Measurements from ENCODE around the gene SRGAP3.

SRGAP3 gene

DNA sequence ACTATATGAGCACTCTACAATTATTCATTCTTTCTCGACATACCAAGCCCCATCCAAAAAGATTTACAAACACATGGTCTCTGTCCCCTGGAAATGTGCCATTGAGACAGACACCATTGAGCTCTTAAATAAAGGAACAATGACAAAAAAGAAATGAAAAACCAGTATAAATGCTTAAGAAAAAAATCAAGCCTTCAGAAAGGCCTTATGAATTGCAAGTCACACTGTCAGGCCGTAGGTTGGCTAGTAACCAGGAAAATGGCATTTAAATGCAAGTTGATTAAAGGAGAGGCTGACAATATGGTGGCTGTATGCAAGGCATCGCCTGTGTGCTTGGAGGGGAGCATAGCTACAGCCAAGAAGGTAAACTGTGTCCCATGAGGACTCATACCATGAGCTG lies 49.7 kb downstream of the SRGAP3 start:
- no peak for DNase-seq (ENCODE audit: low read depth)

DNA sequence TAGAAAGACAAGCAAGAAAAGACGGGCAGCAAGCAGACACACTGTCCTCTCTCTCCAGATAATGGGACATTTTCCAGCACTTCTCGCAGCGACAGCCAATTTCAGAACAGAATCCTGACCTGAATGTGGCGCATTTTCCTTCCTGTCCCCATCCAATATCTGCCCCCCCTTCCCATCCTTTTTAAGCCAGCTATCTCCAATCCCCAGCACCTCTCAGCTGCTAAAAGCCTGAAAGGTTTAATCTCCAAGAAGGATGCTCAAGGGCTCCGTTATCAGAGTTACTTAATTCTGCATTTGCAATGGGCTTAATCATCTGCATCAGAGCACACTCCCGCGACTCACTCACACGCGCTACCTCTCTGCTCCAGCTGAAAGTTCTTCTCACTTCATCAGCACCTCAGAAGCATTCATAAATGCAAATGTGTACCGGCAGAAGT lies 50.5 kb downstream of the SRGAP3 start:
- no peak for DNase-seq (ENCODE audit: low read depth)

DNA sequence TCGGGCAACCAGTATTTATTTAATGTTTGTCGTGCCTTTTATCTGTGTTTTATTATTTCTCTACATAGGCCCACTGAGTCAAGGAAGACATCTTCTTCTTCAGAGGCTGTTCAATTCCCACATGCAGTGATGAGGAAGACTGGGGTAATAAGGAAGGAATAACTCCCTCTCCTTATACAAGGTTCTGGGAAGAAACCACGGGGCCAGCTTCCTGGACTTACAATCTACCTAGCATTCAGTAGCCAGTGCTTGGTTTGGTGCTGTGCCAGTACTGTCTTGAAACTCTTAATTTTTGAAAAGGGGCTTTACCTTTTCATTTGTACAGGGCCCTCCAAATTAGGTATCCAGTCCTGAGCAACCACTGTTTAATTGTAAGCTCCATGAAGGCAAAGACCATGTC lies 51.2 kb downstream of the SRGAP3 start:
- no peak for DNase-seq (ENCODE audit: low read depth)

DNA sequence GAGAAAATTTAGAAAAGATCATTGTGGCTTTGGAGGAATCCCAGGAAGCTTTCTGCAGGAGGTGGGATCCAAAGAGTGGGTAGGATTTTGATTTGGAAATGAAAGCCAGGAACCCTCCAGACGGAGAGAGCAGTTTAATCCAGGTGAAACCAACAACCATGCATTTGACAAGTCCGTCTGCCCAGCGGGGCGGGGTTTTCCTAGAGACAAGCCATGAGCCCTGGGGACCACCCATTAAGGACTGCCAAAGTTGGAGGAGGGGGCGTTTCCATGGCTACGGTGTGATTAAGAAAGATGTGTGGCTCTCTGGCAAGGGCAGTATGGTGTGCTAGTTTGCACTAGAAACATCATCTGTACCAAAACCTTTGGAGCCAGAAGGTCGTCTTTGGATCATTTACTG lies 53.4 kb downstream of the SRGAP3 start:
- no peak for DNase-seq (ENCODE audit: low read depth)

DNA sequence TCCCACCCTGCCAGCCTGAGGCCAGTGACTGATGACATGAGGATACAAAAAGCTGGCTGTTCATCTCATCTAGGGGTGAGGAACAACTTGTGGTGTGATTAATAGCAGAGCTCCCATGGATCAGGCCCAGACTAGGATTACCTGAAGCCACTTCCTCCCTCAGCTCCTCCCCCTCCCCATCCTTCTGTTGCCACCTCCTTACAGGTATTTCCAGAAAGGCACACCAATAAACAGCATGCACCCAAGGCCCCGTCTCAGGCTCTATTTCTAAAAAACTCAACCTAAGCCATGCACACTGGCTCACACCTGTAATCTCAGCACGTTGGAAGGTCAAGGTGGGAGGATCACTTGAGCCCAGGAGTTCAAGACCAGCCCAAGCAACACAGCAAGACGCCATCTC lies 54.1 kb downstream of the SRGAP3 start:
- no peak for DNase-seq (ENCODE audit: low read depth)

DNA sequence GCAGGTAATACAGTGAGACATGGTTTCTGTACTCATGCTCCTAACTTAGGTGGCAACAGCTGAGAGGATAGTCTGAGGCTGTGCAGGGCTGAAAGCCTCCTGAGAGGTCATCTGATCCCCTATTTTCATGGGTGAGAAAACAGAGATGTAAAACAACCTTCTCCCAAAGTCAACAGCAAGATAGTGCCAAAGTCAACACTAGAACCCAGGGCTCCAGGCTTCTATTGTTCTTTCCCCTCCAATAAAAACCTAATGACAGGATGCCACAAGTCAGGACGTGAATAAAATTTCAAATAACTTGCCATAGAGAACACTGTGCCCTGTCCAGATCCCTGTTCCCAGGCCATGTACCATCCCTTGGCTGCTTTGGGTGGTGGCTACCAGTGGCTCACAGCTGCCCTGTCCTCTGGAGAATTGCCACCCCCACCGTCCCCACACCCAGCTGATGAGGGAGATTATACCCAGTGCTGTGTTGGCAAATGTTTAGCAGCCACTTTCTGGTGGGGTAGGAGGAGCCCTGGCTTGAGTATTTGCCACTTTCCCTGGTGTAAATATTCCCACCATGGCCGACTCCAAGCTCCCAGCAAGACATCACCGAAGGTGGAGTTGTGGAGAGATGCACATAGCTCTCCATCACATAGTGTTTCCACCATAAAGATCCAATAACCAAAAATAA lies 54.8 kb downstream of the SRGAP3 start:
- no peak for DNase-seq (ENCODE audit: low read depth)

DNA sequence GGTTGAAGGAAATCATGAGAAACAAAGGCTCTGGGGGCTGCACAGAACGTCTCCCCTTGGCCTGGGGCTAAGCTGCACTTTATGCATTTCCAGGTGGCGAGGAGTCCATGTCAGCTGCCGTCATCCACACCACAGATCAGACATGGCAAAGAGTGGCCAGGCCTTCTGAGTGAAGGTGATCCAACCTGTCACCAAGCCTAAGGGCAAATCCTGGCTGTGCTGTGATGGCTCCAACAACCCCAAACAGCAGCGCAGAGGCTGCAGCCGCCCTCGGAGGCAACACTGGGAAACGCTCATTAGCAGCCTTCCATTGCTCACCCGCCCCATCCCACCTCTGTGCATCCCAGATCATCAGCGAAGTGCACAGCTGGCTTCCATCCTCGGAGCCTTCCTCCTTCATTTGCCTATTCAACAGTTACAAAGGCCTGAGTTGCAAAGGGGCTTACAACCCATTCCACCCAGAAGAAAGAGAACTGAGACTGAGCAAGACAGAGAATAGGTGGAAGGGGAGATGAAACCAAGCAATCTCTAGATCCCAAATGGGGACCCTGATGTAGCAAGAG lies 55.7 kb downstream of the SRGAP3 start:
- DNase-seq (ENCODE audit: low read depth): no peak

DNA sequence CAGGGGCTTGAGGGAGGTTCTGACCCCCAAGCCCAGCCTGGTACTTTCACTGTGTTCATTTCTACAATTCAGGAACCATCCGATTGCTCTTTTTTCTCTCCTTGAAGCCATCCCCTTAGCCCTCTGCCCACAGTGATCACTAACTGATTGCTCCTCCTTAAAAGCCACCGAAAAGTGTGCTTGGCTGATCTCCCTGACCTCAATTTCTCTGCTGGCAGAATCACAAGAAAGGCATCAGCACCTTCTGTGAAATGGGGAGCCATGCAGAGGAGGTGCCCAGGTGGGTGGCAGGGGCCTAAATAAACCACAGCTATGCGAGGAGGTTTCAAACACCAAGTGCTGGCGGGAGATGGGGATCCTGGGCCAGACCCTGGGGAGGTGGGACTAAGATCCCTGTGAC lies 56.2 kb downstream of the SRGAP3 start:
- no peak for DNase-seq (ENCODE audit: low read depth)

DNA sequence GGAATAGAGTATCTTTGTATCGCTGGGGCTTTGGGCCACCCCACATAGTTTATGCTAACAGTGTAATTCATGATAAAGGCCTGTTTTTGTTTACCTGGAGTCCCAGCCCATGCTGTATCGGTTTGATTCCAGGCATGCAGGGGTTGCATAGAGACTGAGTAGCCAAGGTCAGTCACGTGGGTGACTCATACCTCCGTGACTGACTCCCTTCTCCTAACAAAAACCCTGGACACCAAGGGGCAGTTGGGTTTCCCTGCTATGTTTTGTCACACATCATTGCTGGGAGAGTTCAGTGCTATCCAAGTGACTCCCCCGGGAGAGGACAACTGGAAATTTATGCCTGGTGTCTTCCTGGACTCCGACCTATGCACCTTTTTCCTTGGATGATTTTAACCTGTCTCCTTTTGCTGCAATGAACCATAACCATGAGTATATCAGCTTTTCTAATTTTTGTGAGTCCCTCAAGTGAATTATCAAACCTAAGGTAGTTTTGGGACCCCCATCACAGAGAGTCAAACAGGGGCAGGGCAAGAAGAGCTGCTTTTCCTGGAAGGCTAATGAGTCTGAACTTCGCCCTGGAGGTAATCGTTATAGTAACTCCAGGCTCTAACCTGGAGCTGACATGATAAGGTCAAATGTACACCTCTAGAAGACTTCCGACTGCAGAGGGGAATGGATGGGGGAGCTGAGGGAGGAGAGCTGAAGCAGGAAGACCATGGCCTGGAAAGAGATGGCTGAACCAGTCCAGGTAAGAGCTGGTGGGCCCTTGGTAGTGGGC lies 57.0 kb downstream of the SRGAP3 start:
- no peak for DNase-seq (ENCODE audit: low read depth)

DNA sequence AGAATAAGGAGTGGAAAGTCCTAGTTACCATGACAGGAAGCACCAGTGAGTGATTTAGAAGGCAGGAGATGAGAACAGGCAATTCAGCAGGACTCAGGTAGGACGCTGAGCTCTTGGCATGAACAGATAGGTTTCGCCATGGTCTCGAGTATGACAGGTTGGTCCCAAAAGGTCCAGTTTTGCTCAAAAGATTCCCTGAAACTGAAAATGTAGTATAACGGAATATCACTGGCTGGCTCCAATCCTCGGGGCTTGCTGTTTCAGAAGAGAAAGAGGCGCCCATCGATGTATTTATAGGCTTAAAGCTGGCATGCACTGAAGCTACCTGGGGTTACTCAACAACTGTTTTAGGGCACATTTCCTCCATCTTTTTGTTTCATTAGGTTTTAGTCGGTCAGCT lies 59.2 kb downstream of the SRGAP3 start:
- DNase-seq (ENCODE audit: low read depth): no peak

DNA sequence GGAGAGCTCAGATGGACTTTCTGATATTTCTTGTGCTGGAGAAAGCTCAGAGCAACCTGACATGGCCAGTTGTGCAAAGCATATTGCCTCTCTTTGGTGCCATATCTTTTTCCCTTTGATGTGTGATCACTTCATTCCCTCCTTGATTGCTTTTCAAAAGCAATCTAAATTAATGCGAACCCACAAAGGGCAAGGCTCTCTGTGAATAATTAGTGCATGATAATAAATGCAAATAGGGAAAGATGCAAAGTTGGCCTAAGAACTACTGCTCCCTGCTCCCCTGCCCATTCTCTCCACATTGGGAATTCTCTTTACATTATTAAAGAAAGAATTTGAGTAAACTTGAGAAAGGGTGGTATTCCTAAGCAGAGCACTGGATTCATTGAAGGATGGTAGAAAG lies 60.9 kb downstream of the SRGAP3 start:
- no peak for DNase-seq (ENCODE audit: low read depth)

DNA sequence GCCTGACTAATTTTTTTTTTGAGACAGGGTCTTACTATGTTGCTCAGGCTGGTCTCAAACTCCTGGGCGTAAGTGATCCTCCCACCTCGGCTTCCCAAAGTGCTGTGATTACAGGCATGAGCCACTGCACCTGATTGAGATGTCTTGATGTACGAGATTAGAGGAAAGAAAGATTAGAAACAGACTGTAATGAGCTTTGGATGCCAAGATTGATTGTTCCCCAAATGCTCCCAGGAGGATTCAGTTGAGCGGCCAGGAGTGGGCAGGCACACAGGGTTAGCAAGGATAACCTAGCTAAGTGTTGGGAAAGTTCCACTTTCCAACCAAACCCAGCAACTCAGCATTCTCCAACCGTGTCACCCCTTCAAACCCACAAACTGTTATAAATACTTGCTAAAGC lies 63.7 kb downstream of the SRGAP3 start:
- no peak for DNase-seq (ENCODE audit: low read depth)

DNA sequence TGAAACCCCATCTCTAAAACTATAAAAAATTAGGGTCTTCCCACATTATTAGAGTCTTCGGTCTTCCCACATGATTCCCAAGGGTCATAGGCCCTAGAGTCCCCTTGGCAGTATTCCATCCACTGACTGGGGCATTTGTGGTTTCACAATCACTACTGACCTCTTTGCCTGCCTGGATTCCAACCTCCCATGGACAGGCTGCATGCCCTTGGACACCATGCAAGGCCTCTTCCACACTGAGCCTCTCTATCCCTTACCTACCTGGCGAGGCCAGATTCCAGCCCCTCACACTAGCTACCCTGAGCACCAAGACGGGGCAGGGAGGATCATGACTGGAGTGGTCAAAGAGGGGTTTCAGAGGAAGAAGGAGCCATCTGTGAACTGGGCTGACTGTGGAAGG lies 64.4 kb downstream of the SRGAP3 start:
- DNase-seq (ENCODE audit: low read depth): no peak

DNA sequence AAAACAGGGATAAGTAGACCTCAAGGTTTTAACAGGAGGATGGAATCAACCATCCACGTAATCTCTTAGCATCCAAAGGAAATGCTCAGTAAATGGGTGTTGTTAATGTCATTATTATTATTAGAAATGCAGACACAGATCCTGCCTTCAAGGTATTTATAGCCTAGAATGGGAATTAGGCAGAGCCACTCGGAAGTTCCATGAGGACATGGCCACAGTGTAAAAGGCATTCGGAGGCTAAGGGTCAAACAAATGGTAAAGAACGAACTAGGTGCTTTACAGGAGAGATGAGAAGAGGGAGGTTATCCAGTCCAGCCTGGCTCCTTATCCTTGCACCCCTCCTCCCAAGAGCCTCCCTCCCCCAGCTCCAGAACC lies 65.0 kb downstream of the SRGAP3 start:
- no peak for DNase-seq (ENCODE audit: low read depth)

DNA sequence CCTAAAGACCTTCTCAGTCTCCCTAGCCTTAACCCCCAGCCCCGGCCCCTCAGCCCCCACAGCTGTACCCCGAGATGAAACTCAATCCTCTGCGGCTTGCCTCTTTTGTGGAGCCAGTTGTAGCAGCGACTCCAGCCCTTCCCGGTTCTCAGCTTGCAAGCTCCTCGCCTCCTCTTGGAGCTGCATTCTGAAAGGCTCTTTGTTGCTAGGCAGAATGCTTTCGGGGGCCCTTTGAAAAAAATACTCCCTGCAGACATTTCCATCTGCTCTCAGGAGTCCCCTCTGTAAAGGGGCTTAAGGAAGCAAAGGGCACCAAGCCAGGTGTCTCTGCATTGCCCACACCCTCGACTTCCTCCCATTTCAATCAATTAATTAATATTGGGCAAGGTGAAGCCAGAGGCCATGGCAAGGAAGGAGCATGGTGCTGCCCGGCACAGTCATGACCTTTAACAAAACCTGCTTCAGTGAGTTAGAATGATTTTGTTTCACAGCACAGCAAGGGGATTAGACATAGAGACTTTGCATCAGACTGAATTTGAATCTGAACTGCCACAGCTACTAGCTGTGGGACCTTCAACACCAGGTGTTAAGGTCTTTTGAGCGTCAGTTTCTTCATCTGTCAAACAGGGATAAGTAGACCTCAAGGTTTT lies 65.5 kb downstream of the SRGAP3 start:
- DNase-seq (ENCODE audit: low read depth): no peak

DNA sequence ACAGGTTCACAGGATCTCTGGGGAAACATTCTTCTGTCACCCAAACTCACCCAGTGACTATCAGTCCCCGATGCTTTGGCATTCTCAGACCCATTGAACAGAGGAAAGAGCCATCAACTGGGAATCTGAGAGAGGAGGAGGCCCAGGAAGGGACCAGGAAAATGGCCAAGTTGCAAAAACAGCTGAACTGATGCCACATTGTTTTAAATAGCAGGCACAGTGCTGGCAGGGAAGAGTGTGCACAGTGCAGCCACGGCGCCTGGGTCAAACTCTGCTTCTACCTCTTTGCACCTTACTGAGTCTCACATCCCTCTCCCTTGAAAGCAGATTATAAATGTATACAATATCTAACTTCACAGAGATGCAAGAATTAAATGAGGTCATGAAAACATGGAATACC lies 66.4 kb downstream of the SRGAP3 start:
- no peak for DNase-seq (ENCODE audit: low read depth)

DNA sequence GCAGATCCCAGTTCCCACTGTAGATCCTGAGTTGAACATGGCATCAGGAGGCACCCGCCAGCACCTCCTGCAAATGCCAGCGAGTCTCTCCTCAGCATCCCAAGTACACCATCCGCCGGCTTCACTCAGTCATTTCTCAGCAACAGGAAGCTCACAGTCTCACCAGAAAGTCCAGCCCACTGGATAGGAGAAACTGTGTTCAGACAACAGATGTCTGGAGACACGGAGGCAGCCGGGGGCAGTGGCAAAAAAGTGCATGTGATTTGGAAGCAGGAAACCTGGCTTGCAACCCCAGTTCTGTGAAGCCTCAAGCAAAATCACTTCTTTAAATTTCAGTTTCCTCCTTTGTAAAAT lies 68.7 kb downstream of the SRGAP3 start:
- DNase-seq (ENCODE audit: low read depth): no peak

DNA sequence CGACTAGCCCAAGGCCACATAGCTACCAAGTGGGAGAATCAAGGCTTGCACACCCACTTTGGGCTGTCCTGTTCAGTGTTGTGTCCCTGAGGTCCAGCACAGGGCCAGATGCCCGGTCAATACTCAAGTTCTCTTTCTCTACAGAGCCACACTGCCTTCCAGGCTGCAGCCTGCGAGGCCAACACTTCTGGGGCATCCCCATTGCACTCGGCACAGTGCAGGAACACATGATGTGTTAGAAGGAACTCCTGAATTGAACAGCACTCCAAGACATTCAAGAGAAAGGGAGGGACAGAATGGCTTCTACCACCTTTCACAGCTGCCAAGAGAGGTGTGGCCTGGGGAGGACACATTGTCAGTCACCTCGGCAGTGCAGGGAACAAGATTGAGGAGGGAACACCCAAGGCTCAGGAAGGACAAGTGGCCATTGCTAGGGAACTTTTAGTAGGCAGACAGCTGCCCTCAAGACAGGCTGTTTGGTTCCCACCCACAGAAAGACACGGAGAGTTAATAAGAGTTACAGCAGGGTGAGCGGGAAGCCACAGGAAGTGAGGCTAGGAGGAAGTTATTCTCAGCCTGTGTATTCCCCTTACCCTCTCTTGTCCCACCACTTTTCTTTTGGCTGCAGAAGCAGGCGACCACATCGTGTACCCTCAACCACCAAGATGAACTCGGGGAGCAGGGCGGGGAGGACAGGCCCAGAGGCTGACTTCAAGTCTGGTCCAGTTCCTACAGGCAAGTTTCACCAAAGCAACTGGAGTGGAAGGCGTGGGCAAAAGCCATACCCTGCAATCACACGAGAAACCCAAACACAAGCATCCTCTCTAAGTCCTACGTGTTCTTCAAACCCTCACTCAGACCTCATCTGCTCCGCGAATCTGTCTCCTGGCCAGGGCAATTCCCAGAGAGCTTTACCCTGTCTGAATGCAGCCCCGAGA lies 69.4 kb downstream of the SRGAP3 start:
- no peak for DNase-seq (ENCODE audit: low read depth)

DNA sequence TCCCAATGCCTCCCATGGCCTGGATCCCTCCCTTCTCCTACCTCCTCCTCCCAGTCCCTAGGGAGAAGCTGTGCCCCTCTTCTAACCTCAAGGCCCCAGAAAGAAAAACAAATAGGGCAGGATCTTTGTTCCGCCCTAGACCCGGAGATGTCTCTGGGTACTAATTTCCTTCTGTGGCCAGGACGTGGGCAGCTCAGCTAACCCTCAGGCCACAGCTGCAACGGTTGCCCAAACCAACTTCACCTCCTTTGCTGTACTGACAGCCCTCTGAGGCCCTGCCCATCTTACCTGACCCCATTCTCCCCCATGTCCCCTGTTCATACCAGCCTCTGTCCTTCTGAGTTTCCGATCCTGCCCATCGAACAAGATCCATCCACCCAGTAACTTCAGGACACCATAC lies 70.7 kb downstream of the SRGAP3 start:
- DNase-seq (ENCODE audit: low read depth): no peak

DNA sequence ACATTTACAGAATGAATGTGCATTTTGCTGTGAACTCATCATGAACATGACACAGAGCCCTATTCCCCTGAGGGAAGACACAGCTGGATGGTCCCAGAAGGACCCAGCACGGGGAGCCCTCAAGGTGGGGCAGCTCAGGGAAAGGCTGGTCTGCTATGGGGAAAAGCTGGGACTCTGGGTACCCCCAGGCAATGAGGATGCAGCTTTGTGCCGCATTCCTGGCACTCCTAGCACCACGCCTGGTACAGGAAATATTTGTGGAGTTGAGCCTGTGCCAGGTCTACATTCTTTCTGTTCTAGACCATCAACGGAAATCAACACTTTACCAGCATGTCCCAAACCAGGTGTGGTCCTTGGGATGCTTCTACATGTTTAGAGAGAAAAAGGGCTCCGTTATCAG lies 74.0 kb downstream of the SRGAP3 start:
- DNase-seq (ENCODE audit: low read depth): no peak

DNA sequence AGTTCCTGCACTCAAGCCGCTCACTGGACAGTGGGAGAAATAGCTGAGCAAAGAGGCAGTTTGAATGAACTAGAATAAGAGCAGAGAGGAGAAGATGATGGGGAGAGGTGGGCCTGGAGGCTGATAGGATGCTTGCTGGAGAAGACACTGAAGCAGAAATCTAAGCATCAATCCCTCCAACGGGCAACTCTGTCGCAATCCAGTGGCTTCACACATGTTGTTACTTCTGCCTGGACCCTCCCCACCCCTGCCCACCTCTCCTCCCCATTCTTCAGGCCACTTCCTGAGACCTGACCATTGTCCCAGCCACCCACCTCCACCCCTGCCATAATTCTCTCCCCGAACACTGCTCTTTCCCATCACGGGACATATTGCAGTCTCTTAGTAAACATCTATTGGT lies 76.0 kb downstream of the SRGAP3 start:
- DNase-seq (ENCODE audit: low read depth): no peak

DNA sequence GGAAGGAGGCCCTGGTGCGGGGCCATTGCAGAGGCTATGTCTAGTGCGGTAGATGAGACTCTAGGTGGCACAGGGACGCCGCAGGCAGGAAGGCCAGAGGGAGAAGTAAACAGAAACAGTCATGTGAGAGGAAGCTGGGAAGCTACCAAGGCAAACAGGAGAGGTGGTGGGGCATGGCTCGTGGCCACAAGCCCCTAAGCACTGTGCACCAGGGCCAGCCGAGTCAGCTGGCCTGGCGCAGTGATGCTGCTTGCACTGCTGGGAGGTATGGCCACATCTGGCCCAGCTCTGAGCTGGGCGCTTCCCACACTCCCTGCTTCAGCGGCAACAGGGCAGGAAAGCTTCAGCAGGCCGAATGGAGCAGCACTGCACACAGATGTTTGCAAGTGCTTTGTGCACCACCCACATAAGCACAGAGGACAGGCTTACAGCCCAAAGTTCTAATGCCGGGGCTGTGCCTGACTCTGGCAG lies 76.6 kb downstream of the SRGAP3 start:
- no peak for DNase-seq (ENCODE audit: low read depth)

Measured in HS-5 (cell line).